NCI-H1436 (cell line): ENCODE results near the gene NUP205.

Experiments used
- DNase-seq: peaks from one replicate; lab custom pipeline; 2025; lab: John Stamatoyannopoulos, UW

NUP205 gene

DNA sequence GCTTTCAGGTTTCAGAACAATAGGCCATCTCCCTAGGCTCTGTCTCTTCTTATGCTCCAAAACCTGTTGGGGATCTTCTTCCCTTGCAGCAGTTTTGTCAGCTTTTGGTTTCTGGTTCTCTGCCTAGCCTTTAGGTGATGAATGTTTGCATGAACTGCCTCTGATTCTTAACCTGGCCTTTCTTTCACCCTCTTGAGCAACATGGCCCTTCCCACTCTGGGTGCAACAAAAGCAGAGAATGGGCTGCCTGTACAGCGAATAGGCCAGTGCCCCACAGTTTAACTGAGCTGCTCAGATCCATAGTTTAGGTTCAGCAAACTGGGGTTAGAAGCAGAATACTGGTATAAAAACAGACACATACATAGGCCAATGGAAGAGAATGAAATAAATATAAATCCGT is 18.1 kb upstream of the NUP205 start:
- DNase-seq: no peak

DNA sequence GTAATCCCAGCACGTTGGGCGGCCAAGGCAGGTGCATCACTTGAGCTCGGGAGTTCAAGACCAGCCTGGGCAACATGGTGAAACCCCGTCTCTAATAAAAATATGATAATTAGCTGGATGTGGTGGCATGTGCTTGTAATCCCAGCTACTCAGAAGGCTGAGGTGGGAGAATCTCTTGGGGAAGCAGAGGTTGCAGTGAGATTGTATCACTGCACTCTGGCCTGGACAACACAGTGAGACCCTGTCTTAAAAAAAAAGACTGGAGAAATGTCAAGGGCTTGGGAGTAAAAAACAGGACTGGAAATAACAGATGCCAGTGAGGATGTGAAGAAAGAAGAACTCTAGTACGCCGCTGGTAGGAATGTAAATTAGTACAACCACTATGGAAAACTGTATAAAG is 16.7 kb upstream of the NUP205 start:
- no peak for DNase-seq

DNA sequence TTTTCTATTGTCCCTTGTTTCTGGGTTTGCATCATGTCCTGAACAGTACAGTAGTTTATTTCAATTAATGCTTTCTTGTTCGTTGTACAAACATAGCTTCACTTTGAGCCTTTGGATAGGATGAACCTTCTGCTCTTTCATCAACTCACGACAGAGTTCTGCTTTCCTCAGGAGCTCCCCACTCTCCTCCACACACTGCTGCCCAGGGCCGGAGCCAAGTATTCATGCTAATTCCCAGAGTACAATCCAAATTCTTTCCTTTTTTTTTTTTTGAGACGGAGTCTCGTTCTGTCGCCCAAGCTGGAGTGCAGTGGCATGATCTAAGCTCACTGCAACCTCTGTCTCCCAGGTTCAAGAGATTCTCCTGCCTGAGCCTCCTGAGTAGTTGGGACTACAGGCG is 7.5 kb upstream of the NUP205 start:
- no peak for DNase-seq

DNA sequence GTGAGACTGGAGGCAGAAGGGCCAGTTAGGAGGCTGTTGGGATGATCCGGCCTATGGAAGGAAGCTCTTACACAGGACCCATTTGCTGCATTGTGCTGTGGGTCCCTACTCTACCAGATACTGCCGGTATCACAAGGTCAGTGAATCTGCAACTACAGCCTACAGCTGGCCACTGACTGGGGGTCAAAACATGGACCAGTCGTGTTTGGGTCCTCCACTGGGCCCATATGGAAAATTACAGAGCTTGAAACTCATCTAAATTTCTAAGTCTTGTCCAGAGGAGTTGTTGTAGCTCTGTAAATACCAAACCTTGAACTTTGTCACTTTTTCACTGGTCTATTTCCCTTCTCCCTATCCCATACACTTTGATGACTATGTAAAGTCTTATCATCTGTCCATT is 5.6 kb upstream of the NUP205 start:
- no peak for DNase-seq

DNA sequence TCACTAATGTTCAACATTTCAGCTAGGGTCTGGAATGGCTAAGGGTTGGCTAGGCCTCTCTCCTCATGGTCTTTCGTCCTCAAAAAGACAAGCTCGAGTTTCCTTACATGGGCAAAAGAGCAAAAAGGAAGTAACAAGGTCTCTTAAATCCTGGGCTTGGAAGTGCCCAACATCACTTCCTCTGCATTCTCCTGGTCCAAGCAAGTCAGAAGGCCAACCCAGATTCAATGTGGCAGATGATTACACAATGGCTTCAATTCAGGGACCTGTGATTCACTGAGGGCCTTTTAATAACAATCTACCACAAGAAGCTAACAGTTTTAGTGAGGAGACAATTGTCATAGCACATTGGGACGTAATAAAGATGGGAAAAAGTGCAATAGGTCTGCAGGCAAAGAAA is 4.4 kb upstream of the NUP205 start:
- DNase-seq: no peak

DNA sequence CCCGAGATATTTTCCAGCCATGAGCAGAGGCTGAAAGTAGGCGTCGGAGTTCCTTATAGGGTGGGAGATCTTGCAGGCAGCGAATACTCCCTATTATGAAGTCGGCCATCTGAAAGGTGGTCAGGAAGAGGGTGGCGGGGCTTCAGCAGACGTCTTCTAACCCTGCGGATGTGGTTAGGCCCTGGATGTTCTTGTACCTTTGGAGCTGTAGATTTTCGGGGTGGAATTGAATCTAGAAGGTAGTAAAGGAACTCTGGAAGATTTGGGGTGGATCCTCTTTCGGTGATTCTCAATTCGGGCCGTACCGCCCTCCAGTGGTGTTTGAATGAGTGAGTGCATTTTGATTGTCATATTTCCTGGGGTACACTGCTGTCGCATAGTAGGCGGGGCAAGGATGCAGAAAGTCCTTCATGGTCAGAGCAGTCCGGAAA is 635 bp downstream of the NUP205 start:
- peak; percentile 70 for DNase-seq

DNA sequence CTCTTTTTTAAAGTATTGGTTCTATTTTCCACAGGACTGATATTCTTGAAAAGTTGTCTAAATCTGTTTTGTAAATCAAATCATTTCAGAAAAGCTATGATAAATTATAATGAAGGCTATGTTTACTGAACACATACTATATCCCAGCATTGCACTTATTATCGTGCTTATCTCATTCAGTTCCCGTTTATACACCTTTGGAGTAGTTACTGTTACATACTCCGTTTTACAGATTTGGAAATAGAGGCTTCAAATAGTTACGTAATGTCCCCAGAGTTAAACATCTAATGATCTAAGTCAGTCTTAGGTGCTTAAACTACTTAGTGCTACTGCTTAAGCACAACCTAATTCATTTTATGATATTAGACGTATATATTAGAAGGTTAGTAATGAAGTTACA is 1.2 kb downstream of the NUP205 start:
- DNase-seq: no peak

DNA sequence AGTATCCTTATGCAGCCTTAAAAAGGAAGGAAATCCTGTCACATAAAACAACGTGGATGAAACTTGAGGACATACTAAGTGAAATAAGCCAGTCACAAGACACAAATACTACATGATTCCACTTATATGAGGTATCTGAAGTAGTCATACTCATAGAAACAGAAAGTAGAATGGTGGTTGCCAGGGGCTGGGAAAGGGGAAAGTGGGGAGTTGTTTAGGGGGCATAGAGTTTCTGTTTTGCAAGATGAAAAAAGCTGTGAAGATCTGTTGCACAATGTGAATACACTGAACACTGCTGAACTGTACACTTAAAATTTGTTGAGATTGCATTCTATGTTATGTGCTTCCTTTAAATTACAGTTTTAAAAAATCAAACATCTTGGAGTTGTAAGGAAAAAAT is 2.9 kb downstream of the NUP205 start:
- no peak for DNase-seq

DNA sequence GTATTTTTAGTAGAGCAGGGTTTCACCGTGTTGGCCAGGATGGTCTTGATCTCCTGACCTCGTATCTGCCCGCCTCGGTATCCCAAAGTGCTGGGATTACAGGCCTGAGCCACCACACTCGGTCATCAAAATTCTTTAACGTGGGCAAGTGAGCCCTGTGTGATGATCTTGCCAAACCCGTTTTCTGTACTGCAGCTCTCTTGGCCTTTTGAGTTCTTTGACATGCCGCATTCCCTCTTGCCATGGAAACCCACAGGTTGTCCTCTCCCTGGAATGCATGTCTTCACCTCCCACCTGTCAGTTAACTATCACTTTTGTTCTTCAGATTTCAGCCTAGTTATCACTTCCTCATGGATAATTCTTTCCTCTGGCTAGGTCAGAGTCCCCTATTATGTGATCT is 5.0 kb downstream of the NUP205 start:
- no peak for DNase-seq

DNA sequence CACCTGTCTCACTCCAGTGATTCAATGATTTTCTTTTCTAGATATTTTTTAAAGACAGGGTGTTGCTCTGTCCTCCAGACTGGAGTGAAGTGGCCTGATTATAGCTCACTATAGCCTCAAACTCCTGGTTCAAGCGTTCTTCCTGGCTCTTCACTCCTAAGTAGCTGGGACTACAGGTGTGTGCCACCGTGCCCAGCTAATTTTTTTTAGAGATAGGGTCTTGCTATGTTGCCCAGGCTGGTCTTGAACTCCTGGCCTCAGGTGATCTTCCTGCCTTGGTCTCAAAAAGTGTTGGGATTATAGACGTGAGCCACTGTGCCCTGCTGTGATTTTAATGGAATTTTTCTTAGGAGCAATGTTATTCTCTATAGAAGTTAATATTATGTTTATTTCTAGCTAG is 14.1 kb downstream of the NUP205 start:
- DNase-seq: no peak

DNA sequence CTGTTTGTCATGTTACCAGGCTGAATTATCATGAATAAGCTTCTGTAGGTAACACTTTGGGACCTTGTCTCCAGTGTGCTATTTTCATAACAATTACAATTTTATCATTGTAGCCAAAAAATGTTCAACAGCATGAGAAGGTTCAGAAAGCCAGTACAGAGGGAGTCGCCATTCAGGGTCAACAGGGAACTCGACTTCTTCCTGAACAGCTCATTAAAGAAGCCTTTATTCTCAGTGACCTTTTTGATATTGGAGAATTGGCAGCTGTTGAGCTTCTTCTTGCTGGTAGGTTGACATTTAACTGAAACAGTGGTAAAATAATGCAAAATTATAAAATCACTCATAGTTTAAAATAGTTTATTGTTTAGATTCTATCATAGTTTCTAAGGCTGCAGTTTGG is 15.8 kb downstream of the NUP205 start:
- no peak for DNase-seq

DNA sequence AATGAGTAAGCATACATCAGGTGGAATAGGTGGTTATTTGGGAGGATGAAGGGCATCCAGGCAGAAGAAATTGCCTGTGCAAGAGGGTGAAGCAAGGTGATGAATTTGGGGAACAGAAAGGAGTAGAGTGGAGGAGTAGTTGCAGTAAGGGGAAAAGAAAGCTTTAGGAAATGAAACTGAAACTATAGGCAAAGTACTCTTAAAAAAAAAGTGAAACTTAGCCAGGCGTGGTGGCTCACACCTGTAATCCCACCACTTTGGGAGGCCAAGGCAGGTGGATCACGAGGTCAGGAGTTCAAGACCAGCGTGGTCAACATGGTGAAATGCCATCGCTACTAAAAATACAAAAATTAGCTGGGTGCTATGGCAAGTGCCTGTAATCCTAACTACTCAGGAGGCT is 17.6 kb downstream of the NUP205 start:
- DNase-seq: no peak

DNA sequence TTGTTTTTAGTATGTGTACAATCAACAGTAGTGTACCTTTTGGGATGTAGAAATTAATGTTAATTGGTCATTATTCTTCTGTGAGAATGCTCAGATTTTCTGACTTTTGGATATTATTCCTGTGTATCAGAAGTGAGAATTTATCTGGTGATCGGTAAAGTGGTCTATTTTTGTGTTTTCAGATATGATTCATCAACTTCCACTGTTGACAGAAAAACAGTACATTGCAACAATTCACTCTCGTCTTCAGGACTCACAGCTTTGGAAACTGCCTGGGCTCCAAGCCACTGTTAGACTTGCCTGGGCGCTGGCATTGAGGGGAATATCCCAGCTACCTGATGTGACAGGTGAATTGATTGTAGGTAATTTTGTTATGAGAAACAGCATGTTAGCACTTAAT is 20.9 kb downstream of the NUP205 start:
- no peak for DNase-seq

DNA sequence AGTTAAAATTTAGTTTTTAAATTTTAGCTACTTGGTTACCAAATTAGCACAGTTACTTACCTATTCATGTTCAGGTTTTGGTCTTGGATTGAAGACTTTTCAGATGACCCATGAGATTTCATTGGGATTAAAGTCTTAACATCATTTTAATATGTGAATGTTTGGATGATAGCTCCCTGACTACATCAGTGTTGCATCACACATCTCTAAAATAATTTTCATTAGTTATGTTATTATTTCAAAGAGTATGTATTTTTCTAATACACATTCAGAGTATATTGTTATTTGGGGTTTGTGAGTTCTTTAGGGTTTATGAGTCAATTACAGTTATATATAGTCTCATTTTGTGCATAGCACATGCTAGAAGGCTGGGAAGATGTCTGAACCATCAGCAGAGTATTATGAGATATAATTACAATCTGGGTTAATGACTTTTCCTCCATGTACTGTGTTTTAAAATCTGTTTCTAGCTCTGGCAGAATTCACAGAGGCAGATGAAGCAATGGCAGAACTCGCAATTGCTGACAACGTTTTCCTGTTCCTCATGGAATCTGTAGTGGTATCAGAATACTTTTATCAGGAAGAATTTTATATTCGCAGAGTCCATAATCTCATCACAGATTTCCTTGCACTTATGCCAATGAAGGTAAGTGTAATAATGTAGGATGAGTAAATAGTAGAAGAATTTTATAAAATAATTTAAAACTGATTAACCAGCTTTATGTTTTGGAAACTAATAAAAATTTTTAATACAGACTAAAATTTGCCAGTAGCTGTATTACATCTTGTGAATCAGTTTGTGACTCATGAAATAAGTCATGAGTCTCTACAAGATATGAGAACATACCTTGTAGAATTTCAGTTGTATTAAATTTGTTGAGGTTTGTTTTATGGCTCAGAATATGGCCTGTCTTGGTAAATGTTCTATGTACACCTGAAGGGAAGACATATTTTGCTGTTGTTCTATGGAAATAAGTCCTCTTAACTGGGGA is 26.9 kb downstream of the NUP205 start:
- no peak for DNase-seq

DNA sequence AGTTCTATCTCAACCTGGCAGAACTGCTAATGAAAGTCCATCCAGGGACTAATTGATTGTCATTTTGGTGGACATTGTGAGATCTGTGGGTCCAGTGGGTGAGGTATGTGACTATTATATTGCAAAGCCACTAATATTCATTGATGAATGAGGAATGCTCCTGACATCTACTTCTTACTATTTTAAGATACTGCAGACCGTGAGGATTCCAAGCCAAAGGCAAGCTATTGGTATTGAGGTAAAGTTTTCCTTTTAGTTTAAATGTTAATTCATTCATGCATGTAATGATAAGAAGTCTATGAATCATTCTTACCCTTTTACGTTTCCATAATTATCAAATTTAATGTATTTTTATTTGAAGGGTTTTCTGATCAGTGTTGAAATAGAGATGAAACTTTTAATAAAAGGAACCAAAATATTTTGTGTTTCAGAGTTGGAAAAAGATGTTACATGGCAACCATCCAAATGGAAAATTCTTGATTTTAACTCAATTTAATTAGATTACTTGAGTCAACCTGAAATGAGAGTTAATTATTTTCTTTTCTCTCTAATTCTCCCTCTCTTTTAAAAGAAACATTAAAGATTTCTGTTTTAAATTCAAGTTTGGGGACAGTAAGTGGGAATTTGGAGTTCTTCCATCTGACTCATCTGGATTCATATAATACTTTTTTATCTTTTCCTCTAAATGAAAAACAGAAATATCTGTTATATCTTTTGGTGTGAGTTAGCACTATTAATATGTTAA is 39.6 kb downstream of the NUP205 start:
- no peak for DNase-seq

DNA sequence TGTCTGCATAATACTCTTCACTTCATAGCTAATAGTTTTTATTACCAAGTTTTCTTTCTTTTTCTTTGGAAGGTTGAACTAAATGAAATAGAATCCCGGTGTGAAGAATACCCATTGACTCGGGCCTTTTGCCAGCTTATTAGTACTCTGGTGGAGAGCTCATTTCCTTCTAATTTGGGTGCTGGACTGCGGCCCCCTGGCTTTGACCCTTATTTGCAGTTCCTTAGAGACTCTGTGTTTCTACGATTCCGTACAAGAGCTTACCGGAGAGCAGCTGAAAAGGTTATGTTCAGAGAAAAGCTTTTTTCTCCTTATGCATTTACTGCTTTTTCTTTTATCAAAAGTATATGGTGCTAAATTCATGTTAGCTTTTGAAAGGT is 40.2 kb downstream of the NUP205 start:
- no peak for DNase-seq

DNA sequence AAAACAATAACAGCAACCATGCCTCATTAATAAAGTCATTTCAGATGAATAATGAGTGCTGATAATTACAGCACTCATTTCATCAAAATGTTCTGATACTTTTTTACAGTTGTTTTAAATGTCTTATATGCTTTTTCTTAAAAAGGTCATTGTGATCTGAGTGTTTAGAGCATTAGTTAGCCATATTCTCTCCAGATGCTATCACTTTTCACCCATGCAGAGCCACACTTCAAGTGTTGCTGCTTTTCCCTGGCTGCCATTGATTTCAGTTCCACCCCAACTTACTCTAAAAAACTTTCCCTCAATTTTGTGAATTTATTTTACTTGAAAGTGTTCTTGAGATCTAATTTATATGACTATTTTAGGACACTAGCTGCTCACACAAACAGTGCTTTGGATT is 41.8 kb downstream of the NUP205 start:
- no peak for DNase-seq

DNA sequence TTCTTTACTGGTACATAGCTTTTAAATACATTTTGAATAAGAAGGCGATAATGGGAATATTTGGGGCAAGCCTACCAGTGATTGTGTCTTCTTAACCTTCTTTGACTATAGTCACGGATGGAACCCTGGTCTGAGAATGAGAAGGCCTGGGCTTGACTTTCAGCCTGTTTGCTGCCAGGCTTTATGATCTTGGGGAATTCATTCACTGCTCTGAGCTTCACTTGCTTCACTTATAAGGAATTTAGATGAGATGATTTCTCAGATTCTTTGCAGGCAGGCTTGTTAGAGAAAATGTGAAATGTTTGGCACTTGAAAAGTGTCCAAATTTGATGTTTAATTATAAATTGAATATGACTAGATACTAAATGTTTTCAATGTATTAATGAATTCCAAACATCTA is 42.5 kb downstream of the NUP205 start:
- DNase-seq: no peak

DNA sequence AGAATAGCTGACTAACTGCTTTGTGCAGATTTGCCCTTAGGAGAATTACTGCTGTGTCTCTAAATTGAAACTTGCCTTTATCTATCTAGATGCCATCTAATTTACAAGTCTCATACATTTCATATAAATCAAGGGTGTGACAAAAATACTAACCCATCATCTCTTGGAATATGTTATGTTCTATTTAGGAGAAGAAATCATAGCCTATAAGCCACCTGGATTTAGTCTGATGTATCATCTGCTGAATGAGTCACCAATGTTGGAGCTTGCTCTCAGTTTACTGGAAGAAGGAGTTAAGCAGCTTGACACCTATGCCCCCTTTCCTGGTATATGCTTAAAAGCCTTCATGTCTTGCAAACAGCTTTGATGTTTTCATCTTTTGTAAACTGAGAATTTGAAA is 43.5 kb downstream of the NUP205 start:
- DNase-seq: no peak

DNA sequence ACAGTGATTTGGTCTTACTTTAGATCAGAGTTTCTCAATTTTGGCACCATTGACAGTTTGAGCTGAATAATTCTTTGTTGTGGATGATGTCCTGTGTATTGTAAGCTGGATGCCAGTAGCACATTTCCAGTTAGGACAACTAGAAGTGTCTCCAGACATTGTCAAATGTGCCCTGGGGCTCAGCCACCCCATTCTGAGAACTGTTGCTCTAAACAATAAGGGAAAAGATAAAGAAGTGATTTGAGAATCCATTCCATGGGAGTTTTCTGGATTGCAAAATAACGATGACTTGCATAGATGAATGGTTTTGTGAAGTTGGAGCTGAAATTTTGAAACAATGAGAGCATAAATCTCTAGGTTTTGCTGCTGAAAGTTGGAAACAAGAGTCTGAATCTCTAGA is 44.6 kb downstream of the NUP205 start:
- DNase-seq: no peak

DNA sequence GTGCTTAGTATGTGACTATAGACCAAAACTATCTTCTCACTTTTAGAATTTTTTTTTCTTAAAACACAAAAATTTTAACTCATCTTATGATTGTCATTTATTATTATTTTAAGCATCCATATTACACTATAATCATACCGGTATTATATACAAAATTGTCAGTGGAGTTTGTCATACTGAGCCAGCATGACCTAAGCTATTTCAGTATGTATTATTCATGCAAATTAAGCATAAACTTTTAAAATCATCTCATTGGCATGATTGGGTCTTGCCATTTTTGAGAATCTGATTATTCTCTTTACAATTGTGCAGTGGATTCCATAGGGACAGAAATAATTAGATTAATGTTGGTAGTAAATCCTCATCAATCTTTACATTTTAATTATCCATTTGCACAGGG is 58.4 kb downstream of the NUP205 start:
- no peak for DNase-seq

DNA sequence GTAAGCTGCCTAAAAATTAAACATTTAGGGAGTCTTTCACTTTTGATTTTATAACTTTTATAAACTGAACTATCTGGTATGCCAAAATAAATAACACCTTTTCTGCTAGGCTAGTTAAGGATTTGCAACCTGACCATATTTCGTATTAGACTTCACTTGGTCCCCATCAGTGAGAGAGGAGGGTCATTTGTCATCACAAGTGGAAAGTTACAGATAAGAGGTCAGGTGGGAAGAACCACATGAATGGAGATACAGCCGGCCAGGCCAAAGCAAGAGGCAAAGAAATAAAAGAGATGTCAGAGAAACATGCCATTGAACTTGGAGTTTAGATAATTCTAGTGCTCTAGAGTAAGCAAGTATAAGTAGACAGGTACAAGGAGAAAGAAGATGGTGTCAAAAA is 60.1 kb downstream of the NUP205 start:
- DNase-seq: no peak

DNA sequence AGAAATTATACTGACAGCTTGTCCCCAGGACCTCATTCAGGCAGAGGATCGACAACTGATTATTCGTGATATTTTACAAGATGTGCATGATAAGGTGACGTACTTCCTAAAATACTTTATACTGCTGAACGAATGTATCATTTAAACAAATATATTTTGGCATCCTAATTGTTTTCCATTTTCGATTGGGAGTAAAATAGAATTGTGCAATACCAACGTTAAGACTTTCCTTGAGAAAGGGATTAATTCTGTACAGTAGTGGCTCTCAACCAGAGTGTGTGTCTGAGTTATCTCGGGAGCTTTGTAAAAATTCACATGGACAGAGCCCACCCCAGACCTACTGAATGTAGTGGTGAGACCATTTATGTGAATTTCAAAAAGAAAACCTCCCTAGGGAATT is 60.8 kb downstream of the NUP205 start:
- no peak for DNase-seq
